HG03575 (cell line): ENCODE measurements around the gene WBP1.
A peak's percentile ranks its signal among the peaks of the same experiment; 100 is the strongest.

Source experiments
- ATAC-seq: cut with Tn5 transposase; IDR thresholded peaks from one replicate; pipeline ENCODE4 v1.9.1; 2021; ENCODE audit not compliant: unreplicated experiment, insufficient number of reproducible peaks, low FRiP score; ENCODE audit errors: extremely low read depth

Gene WBP1

GRCh38 chr2:74498500-74499266 is 40.4 kb downstream of the WBP1 start:
- no peak for ATAC-seq

DNA sequence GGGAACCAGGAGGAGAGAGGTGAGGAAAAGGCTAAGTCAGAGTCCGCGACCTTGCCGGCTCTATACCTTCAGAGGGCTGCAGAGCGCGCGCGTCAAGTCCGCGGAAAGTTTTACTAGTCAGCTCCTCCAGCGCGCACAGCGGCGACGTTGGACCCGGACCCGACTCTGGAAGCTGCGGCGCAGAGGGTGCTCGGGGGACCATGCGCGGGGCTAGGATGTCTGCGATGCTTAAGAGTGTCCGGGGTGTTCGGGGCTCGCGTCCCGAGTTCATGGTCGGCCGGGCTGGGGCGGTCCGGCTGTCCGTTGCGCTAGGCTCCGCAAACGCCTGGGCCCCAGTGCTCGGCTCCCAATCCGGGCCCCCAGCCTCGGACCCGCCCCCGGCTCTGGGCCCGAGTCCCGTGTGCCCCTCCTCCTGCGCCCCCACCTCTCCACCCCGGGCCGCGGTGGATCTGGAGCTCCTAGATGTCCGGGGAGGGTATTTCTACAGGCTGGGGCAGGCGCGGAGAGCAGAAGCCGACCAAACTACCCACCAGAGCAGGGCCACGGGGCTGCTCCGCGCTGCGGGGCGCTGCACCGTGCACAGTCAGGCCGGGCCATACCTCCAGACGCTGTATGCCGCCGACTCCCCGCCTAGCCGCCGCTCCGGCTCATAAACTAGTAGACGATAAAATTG is 41.2 kb downstream of the WBP1 start, which contains the start of gene LBX2:
Gene LBX2 (minus strand): TSS at position 337 of the 673 bp plus-strand sequence. CDS start 66 bp downstream, at position 271.
- ATAC-seq: no peak

DNA sequence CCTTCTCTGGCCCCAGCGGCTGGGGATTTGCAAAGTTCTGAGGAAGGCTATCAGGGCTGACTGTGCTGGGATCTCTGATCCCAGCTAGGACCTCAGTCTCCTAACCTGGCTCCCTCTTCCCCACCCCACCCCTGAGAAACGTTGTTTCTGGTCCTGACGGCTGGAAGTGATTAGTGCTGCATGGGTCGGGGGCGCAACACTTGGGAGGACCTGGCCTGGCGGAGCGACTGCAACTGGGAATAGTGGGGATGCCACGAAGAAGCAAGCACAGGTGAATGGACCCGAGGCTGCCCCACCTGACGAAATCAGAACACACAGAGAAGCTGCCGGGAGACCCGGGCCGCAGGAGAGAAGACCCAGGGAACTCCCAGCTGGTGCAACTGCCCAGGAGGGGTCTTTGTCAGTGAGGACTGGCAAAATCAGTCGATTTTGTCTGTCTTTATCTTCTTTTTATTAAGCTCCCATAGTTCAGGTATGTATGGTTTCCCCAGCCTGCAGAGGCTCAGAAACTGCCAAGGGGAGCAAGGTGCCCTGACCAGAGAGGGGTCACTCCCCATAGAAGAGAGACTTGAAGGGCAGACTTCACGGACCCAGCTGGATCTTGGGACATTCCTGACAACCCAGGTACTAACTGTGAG is 41.8 kb downstream of the WBP1 start:
- no peak for ATAC-seq

- ATAC-seq: no peak
Observed at GRCh38 chr2:74500578-74500946, 42.3 kb downstream of the WBP1 start.

- ATAC-seq: no peak
Observed at GRCh38 chr2:74501335-74502071, 43.3 kb downstream of the WBP1 start.

DNA sequence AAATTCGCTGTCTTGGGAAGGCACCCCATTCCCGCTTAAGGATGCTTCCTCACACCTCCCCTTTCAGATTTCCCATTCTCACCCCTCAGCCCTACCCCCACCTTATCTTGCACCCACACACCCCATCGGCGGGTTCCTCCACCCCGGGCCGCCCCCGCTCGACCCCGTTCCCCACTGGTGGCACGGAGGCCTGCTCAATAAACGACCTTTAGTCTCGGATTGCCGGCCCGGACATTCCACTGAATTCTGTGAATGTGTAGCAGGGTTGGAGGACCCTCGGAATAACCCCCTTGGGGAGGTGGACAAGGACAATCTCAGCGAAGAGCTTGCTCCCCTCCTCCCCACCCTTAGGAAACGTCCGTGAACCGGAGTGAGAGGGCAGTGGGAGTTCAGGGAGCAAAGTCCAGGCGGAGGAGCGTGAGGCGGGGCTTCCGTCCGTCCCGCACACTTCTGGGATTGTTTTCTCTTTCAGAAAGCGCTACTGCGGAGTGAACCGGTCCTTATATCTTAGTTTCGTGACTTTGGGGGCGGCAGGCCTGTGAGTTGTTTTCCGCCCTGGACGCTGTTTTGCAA is 44.0 kb downstream of the WBP1 start:
- no peak for ATAC-seq

- ATAC-seq: no peak
Observed at GRCh38 chr2:74502720-74503505, 44.7 kb downstream of the WBP1 start.

GRCh38 chr2:74503506-74504475 is 45.6 kb downstream of the WBP1 start:
- ATAC-seq: no peak

GRCh38 chr2:74504591-74504990 is 46.4 kb downstream of the WBP1 start:
- ATAC-seq: no peak

GRCh38 chr2:74505448-74506246 is 47.4 kb downstream of the WBP1 start:
- no peak for ATAC-seq

GRCh38 chr2:74507145-74507925 is 49.1 kb downstream of the WBP1 start, which contains the start of gene PCGF1:
Gene PCGF1 (minus strand): TSS chr2:74507695. CDS start chr2:74507668, 27 bp downstream.
- peak; percentile 80 for ATAC-seq

GRCh38 chr2:74507926-74508520 is 49.8 kb downstream of the WBP1 start:
- no peak for ATAC-seq

DNA sequence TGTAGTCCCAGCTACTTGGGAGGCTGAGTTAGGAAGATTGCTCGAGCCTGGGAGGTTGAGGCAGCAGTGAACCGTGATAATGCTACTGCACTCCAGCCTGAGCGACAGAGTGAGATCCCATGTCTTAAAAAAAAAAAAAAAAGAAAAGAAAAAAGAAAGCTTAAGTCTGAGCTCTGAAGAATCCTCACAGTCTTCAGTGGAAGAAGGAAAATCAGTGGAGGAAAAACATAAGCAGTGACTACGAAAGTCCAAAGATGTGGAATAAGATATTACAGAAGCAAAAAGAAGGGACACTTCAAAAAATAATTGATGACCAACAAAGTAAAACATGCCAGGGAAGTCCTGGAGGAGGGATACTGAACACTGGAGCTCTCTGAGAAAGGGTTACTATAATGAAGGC is 52.0 kb downstream of the WBP1 start:
- ATAC-seq: no peak
